Measurements from ENCODE around the gene THUMPD1. TPM values are rescaled to one million over a fixed set of nuclear protein-coding genes. Genes with fewer than 3 reads are reported as not detected.
"Not testable (repeated sequence)": the region's sequence is repeated elsewhere in the genome, so short reads cannot be mapped to it uniquely, and the experiment has no call there.

The THUMPD1 gene
- polyA plus RNA-seq, 4 donors, result 64.5 to 81.6 (median 74.2) TPM

- DNase-seq (ENCODE audit: low read depth in 4 of 4, low spot score in 3 of 4), result not testable (repeated sequence)
These were observed 39.9 kb downstream of the THUMPD1 start for GRCh38 chr16:20701692-20702091.

DNA sequence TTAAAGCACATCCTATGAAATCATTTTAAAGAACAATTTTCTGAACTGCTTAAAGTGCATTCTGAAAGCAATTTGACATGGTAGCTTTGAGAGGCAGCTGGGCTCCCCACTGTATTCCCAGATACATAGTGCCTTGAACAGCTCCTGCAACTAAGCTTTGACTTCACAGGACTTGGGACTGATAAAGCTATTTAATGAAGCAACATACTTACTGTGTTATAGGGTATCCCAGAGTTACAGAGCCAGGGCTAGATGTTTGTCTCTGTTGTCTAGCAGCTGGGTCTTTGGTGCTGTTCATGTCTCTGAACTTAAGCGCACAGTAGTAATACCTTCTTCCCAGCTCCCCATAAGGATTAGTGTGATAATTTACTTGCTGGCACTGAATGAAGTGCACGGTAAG is 45.0 kb downstream of the THUMPD1 start:
- DNase-seq (ENCODE audit: low read depth in 4 of 4, low spot score in 3 of 4), result no peak

DNA sequence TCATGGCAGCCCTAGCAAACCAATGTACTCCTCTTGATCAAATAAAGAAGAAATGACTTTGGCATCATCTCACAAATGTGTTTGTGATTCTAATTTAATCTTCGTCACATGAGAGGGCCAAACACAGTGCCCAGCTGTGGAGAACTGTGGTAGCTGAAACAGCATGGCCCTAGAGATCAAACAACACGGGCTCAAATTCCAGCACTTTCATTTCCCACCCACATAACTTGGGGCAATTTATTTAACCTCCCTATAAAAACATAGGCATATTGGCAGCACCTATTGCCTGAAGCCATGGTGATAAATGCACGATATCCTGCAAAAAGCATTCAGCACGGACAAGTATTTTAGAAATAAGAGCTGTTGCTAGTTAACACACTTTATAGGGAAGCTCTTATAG is 46.6 kb downstream of the THUMPD1 start:
- no peak for DNase-seq (ENCODE audit: low read depth in 4 of 4, low spot score in 3 of 4)

DNA sequence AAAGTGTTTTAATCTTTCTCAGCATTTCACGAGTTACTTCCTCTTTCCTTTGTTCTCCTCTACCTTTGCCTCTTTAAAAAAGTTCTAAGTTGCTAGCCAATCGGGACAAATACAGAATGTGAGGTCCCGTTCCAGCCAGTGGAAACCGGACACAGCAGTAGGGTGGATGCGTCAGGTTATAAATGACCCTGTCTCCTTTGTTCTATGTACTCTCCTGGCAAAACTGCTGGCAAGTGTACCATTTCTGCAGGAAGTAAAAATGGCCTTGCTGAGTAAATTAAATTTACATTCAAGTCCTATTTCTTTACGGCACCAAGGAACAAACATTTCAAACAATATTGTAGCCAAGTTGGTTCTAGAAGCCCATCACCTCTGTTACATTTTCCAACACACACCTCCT is 47.5 kb downstream of the THUMPD1 start:
- not testable (repeated sequence) for DNase-seq (ENCODE audit: low read depth in 4 of 4, low spot score in 3 of 4)

DNA sequence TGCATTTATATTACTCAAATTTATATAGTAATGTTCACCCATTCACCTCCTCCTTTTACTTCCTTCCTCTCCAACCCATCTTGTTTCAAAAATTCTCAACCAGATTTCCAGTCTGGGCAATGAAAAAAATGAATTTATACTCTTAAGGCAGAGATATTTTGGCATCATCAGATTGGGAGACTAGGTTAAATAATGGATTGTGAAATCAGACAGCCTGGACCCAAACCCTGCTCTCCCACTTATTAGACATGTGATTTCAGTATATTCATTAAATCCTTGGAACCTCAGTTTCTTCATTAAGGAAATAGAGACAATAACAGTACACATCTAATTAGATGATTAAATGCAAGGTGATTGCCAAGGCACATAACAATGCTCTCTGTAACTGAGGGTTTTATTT is 52.0 kb downstream of the THUMPD1 start:
- DNase-seq (ENCODE audit: low read depth in 4 of 4, low spot score in 3 of 4), result no peak

GRCh38 chr16:20683812-20684211 is 57.8 kb downstream of the THUMPD1 start:
- no peak for DNase-seq (ENCODE audit: low read depth in 4 of 4, low spot score in 3 of 4)

Other genes with a start within 250 kb of the THUMPD1 start
- 10 to 100 TPM in 3 of 4 donors, 1 to 10 TPM in 1; 2.5 to 60.6 (median 45.6) TPM for gene ACSM2B, start 165.5 kb downstream of the THUMPD1 start, polyA plus RNA-seq (ENCODE audit: insufficient read length in 4 of 4)
- gene ACSM1, start 44.1 kb downstream of the THUMPD1 start, polyA plus RNA-seq (ENCODE audit: insufficient read length in 4 of 4), result 1 to 10 TPM in 1 of 4 donors, under 1 TPM in 3; 0.11 to 2.1 (median 0.58) TPM
- gene ACSM3, start 22.2 kb upstream of the THUMPD1 start, polyA plus RNA-seq (ENCODE audit: insufficient read length in 4 of 4), result 100 to 1,000 TPM in 2 of 4 donors, 10 to 100 TPM in 2; 25.9 to 107 (median 102) TPM
- gene ERI2, start 64.7 kb upstream of the THUMPD1 start, polyA plus RNA-seq (ENCODE audit: insufficient read length in 4 of 4), result 10 to 100 TPM; 18.6 to 41.6 (median 33.4) TPM
- 1 to 10 TPM; 5.5 to 6.7 (median 6.1) TPM for gene REXO5, start 64.7 kb upstream of the THUMPD1 start, polyA plus RNA-seq (ENCODE audit: insufficient read length in 4 of 4)
- gene DCUN1D3, start 158.5 kb upstream of the THUMPD1 start, polyA plus RNA-seq (ENCODE audit: insufficient read length in 4 of 4), result 10 to 100 TPM in 1 of 4 donors, 1 to 10 TPM in 3; 7.2 to 11.5 (median 9.6) TPM
- 10 to 100 TPM; 30.6 to 49.0 (median 47.4) TPM for gene LYRM1, start 159.0 kb upstream of the THUMPD1 start, polyA plus RNA-seq (ENCODE audit: insufficient read length in 4 of 4)